Measurements from ENCODE around the gene SNX32.

The SNX32 gene

DNA sequence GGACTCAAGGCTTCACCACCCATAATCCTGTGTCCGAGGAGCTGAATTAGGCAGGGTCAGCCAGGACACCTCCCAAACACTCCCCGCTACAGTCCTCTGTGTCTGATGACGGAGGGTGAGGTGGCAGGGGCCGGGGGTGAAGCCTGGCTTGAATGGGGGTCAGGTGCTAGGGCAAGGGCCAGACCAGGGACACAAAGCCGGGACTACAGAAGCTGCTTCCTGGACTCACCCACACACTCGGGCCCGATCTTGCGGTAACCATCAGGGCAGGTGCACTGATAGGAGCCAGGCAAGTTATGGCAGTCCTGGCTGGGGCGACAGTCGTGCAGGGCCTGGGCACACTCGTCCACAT, 36.5 kb downstream of the SNX32 start:
- Histone ChIP-seq H2BK120ac (ENCODE audit: low read depth, low read length) (no peak overlapping the region), H4K91ac (ENCODE audit: low read length) (peak overlapping the region; percentile 61), H2AFZ (ENCODE audit: low read depth, low read length) (no peak overlapping the region), H3K9ac (ENCODE audit: low read length) (peak overlapping the region; percentile 94), H3K18ac (ENCODE audit: low read depth in 1 of 2, low read length in 2 of 2) (peak overlapping the region; percentile 24 to 42), H4K8ac (ENCODE audit: low read length) (peak overlapping the region; percentile 76), H3K36me3 (ENCODE audit: control insufficient read depth in 1 of 2, insufficient read depth in 2 of 2, low read depth in 1 of 2, low read length in 2 of 2) (peaks cover 54 to 59% of the 10 kb centered on the region in 2 experiments), H3K4me2 (ENCODE audit: low read length, poor library complexity, severe bottlenecking) (no peak overlapping the region), H3K23ac (ENCODE audit: low read length in 2 of 2) (no peak overlapping the region), H3K27me3 (ENCODE audit: control insufficient read depth in 1 of 2, insufficient read depth in 1 of 2, low read length in 2 of 2) (no peaks in the 10 kb centered on the region), H2AK5ac (ENCODE audit: low read length, severe bottlenecking) (no peak overlapping the region), H2BK5ac (ENCODE audit: low read depth, low read length, poor library complexity, severe bottlenecking) (no peak overlapping the region), H3K4me3 (ENCODE audit: insufficient read depth in 1 of 2, low read depth in 1 of 2, low read length in 2 of 2) (peak overlapping the region; percentile 6 to 87), H3K4me1 (ENCODE audit: control insufficient read depth, insufficient read depth, low read depth, low read length) (peaks cover 37% of the 10 kb centered on the region), H2BK15ac (ENCODE audit: low read depth, poor library complexity, severe bottlenecking) (no peak overlapping the region), H2BK12ac (ENCODE audit: low read length in 2 of 2) (peak overlapping the region in 1 of 2 experiments; percentile 51), H3K9me3 (ENCODE audit: control insufficient read depth, low read length) (no peaks in the 10 kb centered on the region), H3K4ac (ENCODE audit: low read depth in 1 of 2, low read length in 2 of 2) (peak overlapping the region; percentile 17 to 64), H3K27ac (ENCODE audit: low read length, poor library complexity, severe bottlenecking) (no peak overlapping the region), H3K79me1 (replicated peaks; ENCODE audit: low read length, poor library complexity, severe bottlenecking) (peaks cover 13% of the 10 kb centered on the region), H3K14ac (ENCODE audit: low read length in 2 of 2) (peak overlapping the region in 1 of 2 experiments; percentile 20)
- no peak for DNase-seq
- 89% methylated on average over 9 of the region's 11 CpGs for WGBS

DNA sequence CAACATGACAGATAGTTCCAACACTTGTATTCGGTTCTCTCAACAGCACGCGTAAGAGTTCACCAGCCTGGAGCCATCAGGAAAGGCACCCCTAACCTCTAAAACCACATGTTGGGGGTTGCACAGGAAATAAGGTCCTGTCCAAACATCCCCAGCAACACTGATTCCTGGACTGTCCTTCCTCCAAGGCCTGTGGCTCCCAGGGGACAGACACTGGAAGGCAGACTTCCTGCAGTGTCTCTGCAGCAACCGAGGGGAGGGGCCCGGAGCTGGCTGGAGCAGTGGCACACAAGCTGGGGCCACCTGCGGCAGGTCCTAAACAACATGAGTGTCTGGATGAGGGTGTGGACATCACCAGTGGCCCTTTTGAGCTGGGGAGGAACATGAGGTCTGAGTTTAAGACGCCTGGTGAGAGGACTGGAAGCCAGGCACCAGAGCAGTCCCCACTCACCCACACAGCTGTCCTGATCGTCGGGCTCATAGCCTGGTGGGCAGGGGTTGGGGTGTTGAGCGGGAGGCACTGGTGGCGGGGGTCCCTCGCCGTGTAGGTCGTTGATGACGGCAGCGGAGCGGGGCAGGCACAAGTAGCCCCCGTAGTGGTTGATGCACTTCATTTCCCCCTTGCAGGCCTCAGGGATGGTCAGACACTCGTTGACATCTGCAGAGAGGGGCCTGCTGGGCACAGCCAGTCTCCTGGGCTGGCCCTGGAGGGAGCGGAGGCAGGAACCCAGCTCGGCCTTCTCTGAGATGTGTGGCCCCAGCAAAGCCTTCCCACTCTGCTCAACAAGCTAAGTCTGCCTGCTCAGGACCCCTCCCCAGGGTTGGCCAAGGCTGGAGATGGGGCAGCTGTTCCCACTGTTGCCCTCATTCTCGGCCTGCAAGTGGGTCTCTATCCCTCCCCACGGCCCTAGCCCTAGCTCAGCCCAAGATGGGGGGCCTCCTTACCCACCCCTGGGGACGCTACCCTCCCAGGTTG, 37.2 kb downstream of the SNX32 start:
- Histone ChIP-seq H3K23ac (ENCODE audit: low read length in 2 of 2) (no peak overlapping the region), H4K91ac (ENCODE audit: low read length) (peak overlapping the region; percentile 93), H3K4me2 (ENCODE audit: low read length, poor library complexity, severe bottlenecking) (peak overlapping the region; percentile 87), H2BK12ac (ENCODE audit: low read length in 2 of 2) (peak overlapping the region; percentile 44 to 46), H2BK5ac (ENCODE audit: low read depth, low read length, poor library complexity, severe bottlenecking) (no peak overlapping the region), H2AK5ac (ENCODE audit: low read length, severe bottlenecking) (peak overlapping the region; percentile 85), H2BK120ac (ENCODE audit: low read depth, low read length) (no peak overlapping the region), H3K4ac (ENCODE audit: low read depth in 1 of 2, low read length in 2 of 2) (peak overlapping the region; percentile 83 to 91), H2BK15ac (ENCODE audit: low read depth, poor library complexity, severe bottlenecking) (peak overlapping the region; percentile 37), H3K18ac (ENCODE audit: low read depth in 1 of 2, low read length in 2 of 2) (peak overlapping the region; percentile 49 to 90), H3K4me1 (ENCODE audit: control insufficient read depth, insufficient read depth, low read depth, low read length) (peaks cover 35% of the 10 kb centered on the region), H3K36me3 (ENCODE audit: control insufficient read depth in 1 of 2, insufficient read depth in 2 of 2, low read depth in 1 of 2, low read length in 2 of 2) (peaks cover 47 to 52% of the 10 kb centered on the region in 2 experiments), H4K8ac (ENCODE audit: low read length) (peak overlapping the region; percentile 73), H2AFZ (ENCODE audit: low read depth, low read length) (no peak overlapping the region), H3K27me3 (ENCODE audit: control insufficient read depth in 1 of 2, insufficient read depth in 1 of 2, low read length in 2 of 2) (no peaks in the 10 kb centered on the region), H3K4me3 (ENCODE audit: insufficient read depth in 1 of 2, low read depth in 1 of 2, low read length in 2 of 2) (peak overlapping the region; percentile 87 to 88), H3K27ac (ENCODE audit: low read length, poor library complexity, severe bottlenecking) (peak overlapping the region; percentile 84), H3K14ac (ENCODE audit: low read length in 2 of 2) (no peak overlapping the region), H3K79me1 (replicated peaks; ENCODE audit: low read length, poor library complexity, severe bottlenecking) (peaks cover 12% of the 10 kb centered on the region), H3K9me3 (ENCODE audit: control insufficient read depth, low read length) (no peaks in the 10 kb centered on the region), H3K9ac (ENCODE audit: low read length) (peak overlapping the region; percentile 94)
- 66% methylated on average over 24 of the region's 24 CpGs for WGBS
- peak; percentile 69 for DNase-seq

DNA sequence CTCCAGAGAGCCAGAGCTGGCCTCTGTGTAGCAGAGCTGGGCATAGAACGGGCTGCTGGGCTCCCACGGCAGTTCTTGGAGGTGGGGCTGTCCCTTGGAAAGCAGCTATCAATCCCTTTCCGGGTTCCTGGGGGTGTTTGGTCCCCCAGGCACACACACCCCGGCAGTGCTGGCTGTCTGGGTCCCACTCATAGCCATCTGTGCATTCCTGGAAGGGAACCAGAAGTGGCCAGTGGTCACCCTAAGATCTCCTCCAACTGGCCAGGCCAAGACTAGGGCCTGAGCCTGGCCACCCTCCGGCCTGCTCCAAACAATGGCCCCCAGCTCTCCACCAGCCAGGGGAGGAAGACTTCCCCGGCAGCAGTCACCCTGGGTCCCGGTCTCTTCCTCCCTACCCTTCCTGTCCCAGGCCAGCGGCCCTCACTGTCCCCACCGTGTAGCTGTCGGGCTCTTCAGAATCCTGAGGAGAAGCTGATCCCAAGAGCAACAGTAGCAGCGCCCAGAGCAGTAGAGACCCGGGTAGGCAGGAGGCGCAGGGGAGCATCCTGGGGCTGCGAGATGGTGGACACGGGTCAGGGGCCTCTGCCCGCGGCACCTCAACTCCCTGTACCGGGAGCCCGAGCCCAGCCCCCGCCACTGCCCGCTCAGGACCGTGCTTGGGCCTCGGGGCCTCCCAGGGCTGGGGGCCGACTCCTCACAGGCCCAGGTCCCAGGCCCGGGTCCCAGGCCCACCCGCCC, 38.2 kb downstream of the SNX32 start:
- Histone ChIP-seq H3K18ac (ENCODE audit: low read depth in 1 of 2, low read length in 2 of 2) (peak overlapping the region; percentile 86 to 90), H2AFZ (ENCODE audit: low read depth, low read length) (no peak overlapping the region), H3K36me3 (ENCODE audit: control insufficient read depth in 1 of 2, insufficient read depth in 2 of 2, low read depth in 1 of 2, low read length in 2 of 2) (peaks cover 40 to 42% of the 10 kb centered on the region in 2 experiments), H3K27ac (ENCODE audit: low read length, poor library complexity, severe bottlenecking) (peak overlapping the region; percentile 84), H3K4ac (ENCODE audit: low read depth in 1 of 2, low read length in 2 of 2) (peak overlapping the region; percentile 91 to 96), H3K9ac (ENCODE audit: low read length) (peak overlapping the region; percentile 94), H4K8ac (ENCODE audit: low read length) (peak overlapping the region; percentile 86), H2BK5ac (ENCODE audit: low read depth, low read length, poor library complexity, severe bottlenecking) (peak overlapping the region; percentile 36), H3K4me2 (ENCODE audit: low read length, poor library complexity, severe bottlenecking) (peak overlapping the region; percentile 87), H2BK120ac (ENCODE audit: low read depth, low read length) (peak overlapping the region; percentile 91), H3K27me3 (ENCODE audit: control insufficient read depth in 1 of 2, insufficient read depth in 1 of 2, low read length in 2 of 2) (no peaks in the 10 kb centered on the region), H3K4me3 (ENCODE audit: insufficient read depth in 1 of 2, low read depth in 1 of 2, low read length in 2 of 2) (peak overlapping the region; percentile 87 to 88), H3K79me1 (replicated peaks; ENCODE audit: low read length, poor library complexity, severe bottlenecking) (peaks cover 12% of the 10 kb centered on the region), H2BK12ac (ENCODE audit: low read length in 2 of 2) (peak overlapping the region; percentile 35 to 80), H2BK15ac (ENCODE audit: low read depth, poor library complexity, severe bottlenecking) (peak overlapping the region; percentile 89), H3K14ac (ENCODE audit: low read length in 2 of 2) (peak overlapping the region; percentile 37 to 95), H4K91ac (ENCODE audit: low read length) (peak overlapping the region; percentile 93), H3K4me1 (ENCODE audit: control insufficient read depth, insufficient read depth, low read depth, low read length) (peaks cover 32% of the 10 kb centered on the region), H3K9me3 (ENCODE audit: control insufficient read depth, low read length) (no peaks in the 10 kb centered on the region), H3K23ac (ENCODE audit: low read length in 2 of 2) (peak overlapping the region in 1 of 2 experiments; percentile 66), H2AK5ac (ENCODE audit: low read length, severe bottlenecking) (peak overlapping the region; percentile 85)
- peak; percentile 64 for DNase-seq
- WGBS = 23% methylated on average over 21 of the region's 26 CpGs
